PFSK-1 (cell line): ENCODE measurements around the gene CDC42BPB.

Experiments used
- FOXP2 ChIP-seq: optimal IDR thresholded peaks from 2 replicates; pipeline ENCODE3; 2011; ENCODE audit warnings: borderline replicate concordance, control low read depth, inconsistent platforms; ENCODE audit not compliant: insufficient read depth; ENCODE audit errors: extremely low read length, extremely low read depth
- POLR2AphosphoS5 ChIP-seq: IDR thresholded peaks from 2 replicates; pipeline ENCODE4 v1.6.1; 2012; ENCODE audit warnings: low read depth, mild to moderate bottlenecking, control low read depth, low read length, moderate library complexity
- REST ChIP-seq, 2 experiments: IDR thresholded peaks; 2 replicates each; pipeline versions ENCODE4 v1.6.1 to v1.8.0; 2011 to 2012; ENCODE audit warnings: low read depth in 2 of 2, low read length in 2 of 2, control low read depth in 1 of 2, inconsistent platforms in 1 of 2, mild to moderate bottlenecking in 1 of 2, moderate library complexity in 1 of 2; ENCODE audit not compliant: insufficient read depth in 1 of 2
- SIN3A ChIP-seq: IDR thresholded peaks from 2 replicates; pipeline ENCODE4 v1.6.1; 2012; ENCODE audit warnings: mild to moderate bottlenecking, low read length, moderate library complexity, borderline replicate concordance; ENCODE audit not compliant: insufficient read depth
- TAF1 ChIP-seq: IDR thresholded peaks from 2 replicates; pipeline ENCODE4 v1.6.1; 2012; ENCODE audit warnings: low read length, control low read depth, borderline replicate concordance; ENCODE audit not compliant: insufficient read depth

The CDC42BPB gene

GRCh38 chr14:102922490-102923200, 134.7 kb downstream of the CDC42BPB start, which contains the start of gene AMN:
Gene AMN, plus strand, starts transcription at chr14:102922663. Its CDS starts 26 bp downstream, at chr14:102922689.
- no peak for TF ChIP-seq REST (IDR thresholded peaks at IDR 0.05; ENCODE audit: insufficient read depth in 1 of 2, low read depth in 2 of 2, low read length in 2 of 2)
- TF ChIP-seq FOXP2, result no peak
- no peak for TF ChIP-seq POLR2AphosphoS5
- TF ChIP-seq SIN3A, result no peak

- no peak for TF ChIP-seq FOXP2
- TF ChIP-seq TAF1, result no peak
- no peak for TF ChIP-seq SIN3A
- TF ChIP-seq POLR2AphosphoS5, result no peak
- no peak for TF ChIP-seq REST (IDR thresholded peaks at IDR 0.05; ENCODE audit: insufficient read depth in 1 of 2, low read depth in 2 of 2, low read length in 2 of 2)
Observed at GRCh38 chr14:102920998-102921304, 136.4 kb downstream of the CDC42BPB start.

DNA sequence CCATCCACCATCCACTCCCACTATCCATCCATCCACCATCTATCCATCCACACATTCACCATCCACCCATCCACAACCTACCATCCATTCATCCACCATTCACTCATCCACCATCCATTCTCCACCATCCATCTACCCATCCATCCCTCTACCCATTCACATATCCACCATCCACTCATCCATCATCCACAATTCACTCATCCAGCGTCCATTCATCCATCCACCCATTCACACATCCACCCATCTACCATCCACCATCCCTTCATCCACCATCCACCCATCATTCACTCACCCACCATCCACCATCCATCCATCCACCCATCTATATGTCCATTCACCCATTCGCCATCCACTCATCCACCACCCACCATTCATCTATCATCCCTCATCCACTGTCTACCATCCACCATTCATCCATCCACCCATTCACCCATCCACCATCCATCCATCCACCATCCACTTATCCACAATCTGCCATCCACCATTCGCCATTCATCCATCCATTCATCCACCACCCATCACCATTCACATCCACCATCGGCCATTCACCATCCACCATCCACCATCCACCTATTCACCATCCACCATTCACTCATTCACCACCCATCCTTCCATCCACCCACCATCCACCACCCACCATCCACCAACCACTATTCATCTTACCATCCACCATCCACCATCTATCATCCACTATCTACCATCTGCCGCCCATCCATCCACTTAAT, 136.9 kb downstream of the CDC42BPB start:
- no peak for TF ChIP-seq REST (IDR thresholded peaks at IDR 0.05; ENCODE audit: insufficient read depth in 1 of 2, low read depth in 2 of 2, low read length in 2 of 2)
- TF ChIP-seq TAF1, result no peak
- TF ChIP-seq SIN3A, result no peak
- TF ChIP-seq FOXP2, result no peak
- TF ChIP-seq POLR2AphosphoS5, result no peak

- TF ChIP-seq REST (IDR thresholded peaks at IDR 0.05; ENCODE audit: insufficient read depth in 1 of 2, low read depth in 2 of 2, low read length in 2 of 2) (no peak), SIN3A (no peak), FOXP2 (no peak), POLR2AphosphoS5 (no peak), TAF1 (no peak)
Observed at GRCh38 chr14:102918438-102918837, 138.9 kb downstream of the CDC42BPB start.
